Measurements from ENCODE around the gene PRKCA.

Gene PRKCA

GRCh38 chr17:66548158-66548557 lies 245.7 kb downstream of the PRKCA start:
- Histone ChIP-seq H3K4me3 (replicated peaks; ENCODE audit: insufficient read depth, low read length) (no peak overlapping the region), H3K27ac (replicated peaks) (no peak overlapping the region), H3K27me3 (ENCODE audit: insufficient read depth, poor library complexity, severe bottlenecking) (no peaks in the 10 kb centered on the region)
- DNase-seq (ENCODE audit: low read depth in 1 of 2, low spot score in 1 of 2) = no peak
- TF ChIP-seq GABPA (IDR thresholded peaks at IDR 0.05; ENCODE audit: low read depth) (no peak), POLR2AphosphoS5 (IDR thresholded peaks at IDR 0.05; ENCODE audit: low read depth) (no peak), CTCF (IDR thresholded peaks at IDR 0.05; ENCODE audit: insufficient read depth, low read length) (no peak), SPI1 (IDR thresholded peaks at IDR 0.05; ENCODE audit: borderline replicate concordance, low read depth) (no peak), REST (IDR thresholded peaks at IDR 0.05; ENCODE audit: insufficient replicate concordance, low read depth) (no peak)

GRCh38 chr17:66548659-66549310 lies 246.4 kb downstream of the PRKCA start:
- no peak for TF ChIP-seq REST (IDR thresholded peaks at IDR 0.05; ENCODE audit: insufficient replicate concordance, low read depth)
- TF ChIP-seq SPI1 (IDR thresholded peaks at IDR 0.05; ENCODE audit: borderline replicate concordance, low read depth) = no peak
- no peak for TF ChIP-seq POLR2AphosphoS5 (IDR thresholded peaks at IDR 0.05; ENCODE audit: low read depth)
- no peak for TF ChIP-seq GABPA (IDR thresholded peaks at IDR 0.05; ENCODE audit: low read depth)
- no peak for TF ChIP-seq CTCF (IDR thresholded peaks at IDR 0.05; ENCODE audit: insufficient read depth, low read length)
- Histone ChIP-seq H3K4me3 (replicated peaks; ENCODE audit: insufficient read depth, low read length) (no peak overlapping the region), H3K27ac (replicated peaks) (no peak overlapping the region), H3K27me3 (ENCODE audit: insufficient read depth, poor library complexity, severe bottlenecking) (no peaks in the 10 kb centered on the region)
- DNase-seq (ENCODE audit: low read depth in 1 of 2, low spot score in 1 of 2) = no peak

DNA sequence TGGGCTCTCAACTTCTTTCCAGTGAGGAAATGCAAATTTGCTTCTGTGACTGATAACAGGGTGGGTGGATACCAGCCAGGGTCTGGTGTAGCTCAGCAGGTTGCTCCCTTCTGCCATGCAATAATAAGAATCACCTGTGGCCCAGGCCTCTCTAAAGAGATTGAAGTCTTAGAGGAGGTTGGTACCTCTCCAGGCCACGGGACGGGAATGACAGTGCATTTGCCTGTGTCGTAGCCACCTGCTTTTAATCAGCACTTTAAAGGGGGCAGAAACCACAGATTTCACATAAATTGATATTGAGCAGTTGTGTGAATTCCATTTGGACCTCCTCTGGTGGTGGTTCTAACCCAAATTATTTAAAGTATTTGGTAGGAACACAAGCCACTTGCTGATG lies 246.9 kb downstream of the PRKCA start:
- no peak overlapping the region for H3K27ac ChIP-seq (replicated peaks)

More for the DNA sequence above, 246.9 kb downstream of the PRKCA start:
- Histone ChIP-seq H3K27me3 (ENCODE audit: insufficient read depth, poor library complexity, severe bottlenecking) (no peaks in the 10 kb centered on the region), H3K4me3 (replicated peaks; ENCODE audit: insufficient read depth, low read length) (no peak overlapping the region)
- no peak for DNase-seq (ENCODE audit: low read depth in 1 of 2, low spot score in 1 of 2)
- TF ChIP-seq GABPA (IDR thresholded peaks at IDR 0.05; ENCODE audit: low read depth) (no peak), CTCF (IDR thresholded peaks at IDR 0.05; ENCODE audit: insufficient read depth, low read length) (no peak), REST (IDR thresholded peaks at IDR 0.05; ENCODE audit: insufficient replicate concordance, low read depth) (no peak)

Measured in HL-60 (cell line).